Epithelial cell of proximal tubule (primary cell): ENCODE measurements around the gene POMT2. TPM values are rescaled to one million over a fixed set of nuclear protein-coding genes. Genes with fewer than 3 reads are reported as not detected.
A peak's percentile ranks its signal among the peaks of the same experiment; 100 is the strongest.

Experiments used
- DNase-seq: peaks from one replicate; pipeline ENCODE4 v3.0.0-alpha.2; 2011; ENCODE audit warnings: low read depth
- H3K4me3 ChIP-seq: 2 replicates; pipeline ENCODE4 v1.5.1; 2011; ENCODE audit warnings: low read depth, mild to moderate bottlenecking, low read length
- CTCF ChIP-seq: conservative IDR thresholded peaks from 2 replicates; pipeline ENCODE4 v1.5.1; 2012; ENCODE audit warnings: low read depth, mild to moderate bottlenecking, low read length
- total RNA-seq: library from RNA; depleted of rRNA; stranded (reverse); fragments of >200 nt; gene quantifications from 2 replicates; pipeline ENCODE4 v1.2.3, GENCODE V29; 2015

POMT2 gene
- total RNA-seq, 1 donor from 2014 or later = 17.8 TPM

- no peak for DNase-seq
- TF ChIP-seq CTCF = no peak
- H3K4me3 ChIP-seq = no peak overlapping the region
Measured at GRCh38 chr14:77318006-77318553, 2.6 kb downstream of the POMT2 start.

GRCh38 chr14:77316872-77317301 is 3.8 kb downstream of the POMT2 start:
- no peak for TF ChIP-seq CTCF
- H3K4me3 ChIP-seq = no peak overlapping the region
- no peak for DNase-seq

- no peak overlapping the region for H3K4me3 ChIP-seq
- no peak for DNase-seq
- TF ChIP-seq CTCF = no peak
Measured at GRCh38 chr14:77316195-77316505, 4.5 kb downstream of the POMT2 start.

DNA sequence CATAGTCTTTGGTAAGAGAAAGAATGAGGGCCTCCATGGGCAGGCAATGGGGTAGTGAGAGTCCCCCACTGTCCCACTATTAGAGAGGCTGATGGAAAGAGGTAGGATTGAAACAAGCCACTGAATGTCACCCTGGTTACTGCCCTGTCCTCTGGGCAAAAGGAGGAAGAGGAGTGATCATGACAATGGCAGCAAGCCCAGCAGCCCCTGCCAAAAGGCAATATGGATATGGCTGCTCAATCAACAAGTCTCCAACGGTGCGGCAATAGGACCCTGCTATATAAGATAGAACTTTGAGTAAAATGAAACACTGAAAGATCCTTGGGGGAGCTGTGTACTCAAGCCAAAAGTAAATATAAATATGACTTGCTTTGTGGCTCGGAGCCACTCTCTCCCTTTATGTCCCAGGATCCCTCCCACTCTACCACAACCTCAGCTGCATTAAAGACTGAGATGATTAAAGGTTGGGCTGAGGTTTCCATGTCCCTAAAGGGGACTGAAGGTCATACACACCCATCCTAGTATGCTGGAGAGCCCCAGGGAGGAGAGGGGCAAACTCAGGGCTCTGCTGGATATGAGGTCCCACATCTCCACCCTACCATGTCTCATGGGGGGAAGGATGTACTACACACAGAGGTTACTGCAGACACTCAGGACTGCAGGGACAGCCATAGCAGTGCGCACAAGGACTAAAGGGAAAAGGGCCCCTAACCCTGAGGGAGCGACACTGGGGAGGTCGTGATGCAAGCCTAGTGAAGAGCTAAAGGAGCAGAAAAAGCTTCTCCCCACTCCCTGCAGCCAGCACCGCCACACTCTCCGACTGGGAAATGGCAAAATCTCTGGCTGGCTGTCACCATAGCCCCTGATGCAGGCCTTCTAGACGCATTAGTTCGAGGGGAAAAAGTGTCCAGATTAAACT is 5.9 kb downstream of the POMT2 start:
- no peak for TF ChIP-seq CTCF

DNA sequence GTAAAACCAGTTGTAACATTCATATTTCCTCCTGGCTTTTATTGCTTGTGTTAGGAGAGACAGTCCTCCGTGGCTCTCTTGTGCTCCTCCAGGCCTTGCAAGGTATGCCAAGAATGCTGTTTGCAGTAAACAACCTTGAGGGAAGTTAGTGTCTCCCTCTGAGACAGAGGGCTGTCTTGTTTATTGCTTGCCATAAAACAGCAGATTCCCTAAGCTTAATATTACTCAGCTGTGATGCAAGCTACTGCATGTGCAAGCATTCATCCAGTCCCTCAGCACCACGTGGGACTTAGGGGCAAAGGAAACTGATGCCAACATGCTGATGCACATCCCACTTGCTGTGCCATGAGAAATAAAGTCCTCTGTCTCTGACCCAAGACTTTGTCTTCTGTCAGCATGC is 6.6 kb downstream of the POMT2 start:
- DNase-seq = peak; percentile 91
- no peak overlapping the region for H3K4me3 ChIP-seq
- no peak for TF ChIP-seq CTCF

More for the DNA sequence above, 5.9 kb downstream of the POMT2 start:
- no peak overlapping the region for H3K4me3 ChIP-seq
- DNase-seq = no peak

- DNase-seq = no peak
- no peak overlapping the region for H3K4me3 ChIP-seq
- TF ChIP-seq CTCF = no peak
Measured at GRCh38 chr14:77313371-77313770, 7.3 kb downstream of the POMT2 start.

- no peak for DNase-seq
- no peak for TF ChIP-seq CTCF
- H3K4me3 ChIP-seq = no peak overlapping the region
Measured at GRCh38 chr14:77311217-77311616, 9.5 kb downstream of the POMT2 start.
